GM12878 (cell line): Measurements from ENCODE around the gene RFT1.

Experiments
- CEBPZ ChIP-seq: fragments of 150-350 bp; IDR thresholded peaks from 2 replicates; pipeline ENCODE4 v1.6.1; 2016; ENCODE audit warnings: low read depth, low read length
- CHD1 ChIP-seq: IDR thresholded peaks from 2 replicates; pipeline ENCODE4 v1.6.1; 2012; ENCODE audit warnings: low read depth, low read length, improper control_type of control experiment
- CTCF ChIP-seq, 3 experiments: IDR thresholded peaks in 2 of 3; conservative IDR thresholded peaks in 1 of 3; 2 replicates each; pipeline ENCODE4 v1.5.1; 2011; ENCODE audit warnings: low read depth in 3 of 3, low read length in 3 of 3, mild to moderate bottlenecking in 3 of 3, control low read depth in 2 of 3, moderate library complexity in 2 of 3, inconsistent platforms in 1 of 3, mixed read lengths in 1 of 3; ENCODE audit not compliant: control insufficient read depth in 2 of 3, insufficient read depth in 1 of 3; ENCODE audit errors: extremely low read depth in 1 of 3
- EP300 ChIP-seq, 2 experiments: fragments of 150-350 bp in 1 of 2; IDR thresholded peaks; 2 replicates each; pipeline ENCODE4 v1.6.1; 2011 to 2012; ENCODE audit warnings: low read depth in 2 of 2, low read length in 2 of 2, borderline replicate concordance in 1 of 2, improper control_type of control experiment in 1 of 2, inconsistent platforms in 1 of 2; ENCODE audit not compliant: control insufficient read depth in 1 of 2
- EZH2 ChIP-seq: IDR thresholded peaks from 2 replicates; pipeline ENCODE4 v1.6.1; 2012; ENCODE audit warnings: low read depth, mild to moderate bottlenecking, control low read depth, inconsistent platforms, low read length, borderline replicate concordance; ENCODE audit not compliant: control insufficient read depth
- IRF3 ChIP-seq: fragments of 450-650 bp; IDR thresholded peaks from 2 replicates; pipeline ENCODE4 v1.6.1; 2014; ENCODE audit warnings: mild to moderate bottlenecking
- JUND ChIP-seq: IDR thresholded peaks from 2 replicates; pipeline ENCODE4 v1.6.1; 2012; ENCODE audit warnings: low read depth, mild to moderate bottlenecking, low read length, improper control_type of control experiment, moderate library complexity
- PBX3 ChIP-seq: IDR thresholded peaks from 2 replicates; pipeline ENCODE4 v1.6.1; 2011; ENCODE audit warnings: mild to moderate bottlenecking, low read depth, low read length, moderate library complexity; ENCODE audit not compliant: insufficient replicate concordance
- SMC3 ChIP-seq: IDR thresholded peaks from 2 replicates; pipeline ENCODE4 v1.6.1; 2011; ENCODE audit warnings: low read length, improper control_type of control experiment, borderline replicate concordance
- YY1 ChIP-seq: IDR thresholded peaks from 2 replicates; pipeline ENCODE4 v1.6.1; 2011; ENCODE audit warnings: low read depth, mild to moderate bottlenecking, low read length
- ZNF274 ChIP-seq: IDR thresholded peaks from one replicate; pipeline ENCODE4 v1.8.0; 2011; ENCODE audit not compliant: insufficient read length, insufficient read depth

GRCh38 chr3:53147151-53147902 is 17.1 kb upstream of the RFT1 start:
- TF ChIP-seq ZNF274 (no peak), EP300 (IDR thresholded peaks at IDR 0.05; ENCODE audit: borderline replicate concordance in 1 of 2, control insufficient read depth in 1 of 2, low read depth in 2 of 2, low read length in 2 of 2) (no peak), CTCF (IDR thresholded peaks at IDR 0.05 in 2 of 3, conservative IDR thresholded peaks at IDR 0.05 in 1 of 3; ENCODE audit: control insufficient read depth in 2 of 3, extremely low read depth in 1 of 3, insufficient read depth in 1 of 3, low read depth in 3 of 3, low read length in 3 of 3) (no peak), SMC3 (no peak), CEBPZ (no peak), PBX3 (no peak), CHD1 (no peak), JUND (no peak), EZH2 (no peak), IRF3 (no peak), YY1 (no peak)
